Esophagus squamous epithelium (tissue), 4 donors: ENCODE data around the gene MVK.

Experiments used
- POLR2A ChIP-seq, 4 donors: fragments of 450-650 bp; IDR thresholded peaks; one replicate each; pipeline ENCODE4 v1.6.1; 2017; ENCODE audit warnings: antibody characterized with exemption in 4 of 4, mild to moderate bottlenecking in 4 of 4, moderate library complexity in 3 of 4
- TF ChIP-seq, protein P1 (sequence below), 6 experiments: fragments of 450-650 bp in 4 of 6; fragments of 200-600 bp in 2 of 6; sonication (generic) in 2 of 6; IDR thresholded peaks; one replicate each; pipeline ENCODE4 v1.5.1; 2016 to 2019; ENCODE audit warnings: antibody characterized with exemption in 6 of 6, mild to moderate bottlenecking in 4 of 6, moderate library complexity in 4 of 6

DNA sequence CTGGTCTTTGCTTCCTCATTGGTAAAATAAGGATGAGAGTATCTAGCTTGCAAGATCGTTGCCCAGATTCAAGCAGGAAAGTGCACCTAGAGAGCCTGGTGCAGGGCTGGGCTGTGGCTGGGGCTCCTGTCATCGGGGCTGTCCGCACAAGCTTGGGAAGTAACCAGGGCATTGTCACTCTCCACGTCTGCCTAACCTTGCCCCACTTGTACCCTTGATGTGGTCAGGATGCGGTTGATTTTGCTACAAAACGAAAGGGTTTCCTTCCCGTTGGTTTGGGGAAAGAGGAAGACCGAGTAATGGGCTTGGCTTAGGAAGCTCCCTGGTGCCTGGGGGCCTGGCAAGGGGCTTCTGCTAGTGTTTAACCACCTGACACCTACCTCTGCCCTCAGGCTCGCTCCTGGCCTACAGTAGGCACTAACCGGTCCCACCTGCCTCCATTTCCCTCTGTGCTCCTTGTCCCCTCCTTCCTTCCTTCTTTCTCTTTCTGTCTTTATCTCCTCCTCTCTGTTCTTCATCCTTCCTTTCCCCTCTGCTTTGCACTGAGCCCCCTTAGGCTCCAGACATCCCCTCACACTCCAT, 21.8 kb downstream of the MVK start:
- TF ChIP-seq, protein P1, sequence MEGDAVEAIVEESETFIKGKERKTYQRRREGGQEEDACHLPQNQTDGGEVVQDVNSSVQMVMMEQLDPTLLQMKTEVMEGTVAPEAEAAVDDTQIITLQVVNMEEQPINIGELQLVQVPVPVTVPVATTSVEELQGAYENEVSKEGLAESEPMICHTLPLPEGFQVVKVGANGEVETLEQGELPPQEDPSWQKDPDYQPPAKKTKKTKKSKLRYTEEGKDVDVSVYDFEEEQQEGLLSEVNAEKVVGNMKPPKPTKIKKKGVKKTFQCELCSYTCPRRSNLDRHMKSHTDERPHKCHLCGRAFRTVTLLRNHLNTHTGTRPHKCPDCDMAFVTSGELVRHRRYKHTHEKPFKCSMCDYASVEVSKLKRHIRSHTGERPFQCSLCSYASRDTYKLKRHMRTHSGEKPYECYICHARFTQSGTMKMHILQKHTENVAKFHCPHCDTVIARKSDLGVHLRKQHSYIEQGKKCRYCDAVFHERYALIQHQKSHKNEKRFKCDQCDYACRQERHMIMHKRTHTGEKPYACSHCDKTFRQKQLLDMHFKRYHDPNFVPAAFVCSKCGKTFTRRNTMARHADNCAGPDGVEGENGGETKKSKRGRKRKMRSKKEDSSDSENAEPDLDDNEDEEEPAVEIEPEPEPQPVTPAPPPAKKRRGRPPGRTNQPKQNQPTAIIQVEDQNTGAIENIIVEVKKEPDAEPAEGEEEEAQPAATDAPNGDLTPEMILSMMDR (IDR thresholded peaks at IDR 0.05), result no peak
- TF ChIP-seq POLR2A (IDR thresholded peaks at IDR 0.05), result no peak
